ENCODE data around the gene SEZ6L2.
"Not testable (repeated sequence)": the region's sequence is repeated elsewhere in the genome, so short reads cannot be mapped to it uniquely, and the experiment has no call there.

Gene SEZ6L2

GRCh38 chr16:29899516-29900101 lies at the start of gene SEZ6L2:
SEZ6L2 (minus strand) TSS chr16:29899550; CDS start chr16:29899019, 531 bp downstream.
- peak; percentile 54 for DNase-seq (ENCODE audit: low read depth in 2 of 2)

DNA sequence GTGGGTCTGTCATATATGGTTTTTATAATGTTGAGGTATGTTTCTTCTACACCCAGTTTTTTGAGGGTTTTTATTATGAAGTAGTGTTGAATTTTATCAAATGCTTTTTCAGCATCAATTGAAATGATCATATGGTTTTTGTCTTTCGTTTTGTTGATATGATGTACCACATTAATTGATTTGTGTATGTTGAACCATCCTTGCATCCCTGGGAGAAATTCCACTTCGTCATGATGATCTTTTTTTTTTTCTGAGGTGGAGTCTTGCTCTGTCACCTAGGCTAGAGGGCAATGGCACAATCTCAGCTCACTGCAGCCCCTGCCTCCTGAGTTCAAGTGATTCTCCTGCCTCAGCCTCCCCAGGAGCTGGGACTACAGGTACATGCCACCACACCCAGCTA lies 48.5 kb upstream of the SEZ6L2 start:
- no peak for DNase-seq (ENCODE audit: low read depth in 2 of 2)

GRCh38 chr16:29943846-29944799 lies 44.8 kb upstream of the SEZ6L2 start:
- DNase-seq (ENCODE audit: low read depth in 2 of 2) = peak; percentile 96 to 97

DNA sequence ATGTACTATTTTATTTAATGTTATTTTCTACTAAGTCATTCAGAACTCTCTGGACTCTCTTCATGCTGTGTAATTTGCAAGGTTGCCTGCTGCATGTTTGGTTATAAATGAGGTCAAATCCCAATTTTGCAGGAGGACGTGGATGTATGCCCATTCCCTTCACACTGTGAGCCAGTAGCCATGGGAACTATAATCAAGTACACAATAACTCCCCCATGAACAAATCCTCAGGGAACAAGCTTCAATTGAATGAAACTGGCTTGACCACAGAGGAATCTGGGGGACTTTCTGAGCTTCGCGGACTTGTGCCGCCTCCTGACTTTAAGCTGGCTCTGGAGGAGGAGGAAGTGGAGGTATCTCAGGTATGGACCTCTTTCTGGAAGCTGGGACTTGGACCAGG lies 41.3 kb upstream of the SEZ6L2 start:
- DNase-seq (ENCODE audit: low read depth in 2 of 2) = no peak

GRCh38 chr16:29931750-29932149 lies 32.4 kb upstream of the SEZ6L2 start:
- not testable (repeated sequence) for DNase-seq (ENCODE audit: low read depth in 2 of 2)

- DNase-seq (ENCODE audit: low read depth in 2 of 2) = no peak
Measured at GRCh38 chr16:29927070-29927905, 27.9 kb upstream of the SEZ6L2 start.

DNA sequence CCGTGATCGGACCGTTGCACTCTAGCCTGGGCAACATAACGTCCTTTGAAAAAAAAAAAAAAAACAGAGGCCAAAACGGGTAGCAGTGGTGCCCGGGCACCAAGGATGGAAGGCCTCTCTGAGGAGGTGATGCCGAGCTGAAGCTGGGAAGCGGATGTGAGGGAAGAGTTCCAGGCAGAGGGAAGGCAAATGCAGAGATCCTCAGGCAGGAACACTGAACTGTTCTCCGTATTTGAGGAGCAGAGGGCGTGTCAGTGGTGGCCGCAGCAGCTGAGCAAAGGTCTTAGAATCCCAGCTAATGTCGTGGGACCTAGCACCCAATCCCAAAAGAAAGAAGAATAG lies 27.3 kb upstream of the SEZ6L2 start:
- no peak for DNase-seq (ENCODE audit: low read depth in 2 of 2)

GRCh38 chr16:29925781-29926710 lies 26.7 kb upstream of the SEZ6L2 start, which contains the start of gene KCTD13:
KCTD13 (minus strand) TSS chr16:29926226; CDS start chr16:29926033, 193 bp downstream.
- peak; percentile 60 to 69 for DNase-seq (ENCODE audit: low read depth in 2 of 2)

DNA sequence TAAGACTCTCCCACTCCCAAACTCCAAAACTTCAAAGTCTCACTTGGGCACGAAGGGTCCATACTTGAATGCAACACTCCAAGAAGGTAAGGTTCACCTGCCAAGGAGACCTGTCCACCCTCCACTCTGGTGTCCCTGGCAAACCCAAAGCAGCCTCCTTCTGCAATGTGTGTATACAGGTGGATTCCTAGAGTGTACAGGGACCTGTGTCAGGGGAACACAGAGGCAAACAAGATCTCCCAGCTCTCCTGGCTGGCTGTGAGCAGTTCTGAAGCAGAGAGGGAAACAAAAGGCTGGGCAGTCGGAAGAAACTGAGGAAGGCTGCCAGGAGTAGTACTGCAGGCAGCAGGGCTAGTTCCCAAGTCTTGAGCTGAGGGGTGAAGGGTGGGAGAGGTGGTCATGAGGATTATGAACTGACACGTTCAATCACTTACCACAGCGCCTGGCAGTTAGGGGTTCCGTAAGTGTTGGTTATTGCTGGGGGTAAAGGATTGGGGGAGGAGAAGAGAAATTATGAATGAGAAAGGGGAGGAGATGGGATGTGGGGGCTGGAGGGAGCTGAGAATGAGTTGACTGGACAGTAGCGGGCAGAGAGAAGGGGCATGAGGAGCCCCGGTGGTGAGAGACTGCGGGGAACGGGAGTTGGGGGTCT lies 25.9 kb upstream of the SEZ6L2 start:
- no peak for DNase-seq (ENCODE audit: low read depth in 2 of 2)

GRCh38 chr16:29922986-29923501 lies 23.7 kb upstream of the SEZ6L2 start:
- DNase-seq (ENCODE audit: low read depth in 2 of 2) = no peak

GRCh38 chr16:29922326-29922725 lies 23.0 kb upstream of the SEZ6L2 start:
- no peak for DNase-seq (ENCODE audit: low read depth in 2 of 2)

DNA sequence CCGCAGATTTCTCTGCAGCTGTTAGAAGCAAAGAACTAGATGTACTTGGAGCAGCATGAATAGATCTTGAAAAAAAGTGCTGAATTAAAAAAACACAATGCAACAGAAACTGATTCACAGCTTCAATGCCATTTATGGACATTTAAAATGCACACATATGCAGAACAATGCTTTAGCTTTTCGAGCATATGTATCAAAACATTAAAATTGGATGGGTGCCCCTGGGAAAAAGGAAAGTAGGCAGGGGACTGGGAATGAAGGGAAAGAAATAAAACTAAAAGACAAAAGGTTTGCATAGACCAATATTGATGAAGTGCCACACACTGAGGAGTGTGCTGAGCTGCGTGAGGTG lies 21.7 kb upstream of the SEZ6L2 start:
- DNase-seq (ENCODE audit: low read depth in 2 of 2) = no peak

GRCh38 chr16:29920288-29921033 lies 21.1 kb upstream of the SEZ6L2 start:
- no peak for DNase-seq (ENCODE audit: low read depth in 2 of 2)

DNA sequence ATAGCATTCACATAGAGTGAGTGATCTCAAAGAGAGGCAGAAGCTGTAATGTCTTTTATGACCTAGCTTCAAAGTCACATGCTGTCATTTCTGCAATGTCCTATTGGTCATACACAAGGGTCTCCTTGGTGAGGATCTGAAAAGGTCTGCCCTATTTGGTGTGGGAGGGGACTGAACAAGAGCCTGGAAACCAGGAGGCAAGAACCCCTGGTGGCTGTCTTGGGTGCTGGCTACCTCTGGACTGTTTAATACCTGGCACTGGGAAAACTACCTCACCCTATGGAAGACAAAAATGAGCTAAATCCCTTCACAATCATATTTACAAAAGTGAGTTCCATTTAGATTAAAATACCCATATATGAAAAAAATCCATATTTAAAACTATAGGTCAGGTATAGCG lies 17.6 kb upstream of the SEZ6L2 start:
- DNase-seq (ENCODE audit: low read depth in 2 of 2) = no peak

GRCh38 chr16:29915590-29916247 lies 16.4 kb upstream of the SEZ6L2 start:
- DNase-seq (ENCODE audit: low read depth in 2 of 2) = no peak

DNA sequence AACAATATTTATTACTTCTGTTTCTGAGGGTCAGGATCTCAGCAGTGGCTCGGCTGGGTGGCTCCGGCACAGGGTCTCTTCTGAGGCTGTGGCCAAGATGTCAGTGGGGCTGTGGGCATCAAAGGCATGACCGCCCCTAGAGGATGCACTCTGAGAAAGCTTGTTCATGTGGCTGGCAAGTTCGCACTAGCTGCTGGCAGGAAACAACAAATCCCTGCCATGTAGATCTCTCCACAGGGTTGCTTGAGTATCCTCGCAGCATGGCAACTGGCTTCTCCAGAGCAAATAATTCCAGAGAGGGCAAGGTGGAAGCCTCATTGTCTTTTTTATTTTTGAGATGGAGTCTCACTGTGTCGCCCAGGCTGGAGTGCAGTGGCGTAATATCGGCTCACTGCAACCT lies 14.2 kb upstream of the SEZ6L2 start:
- DNase-seq (ENCODE audit: low read depth in 2 of 2) = no peak

DNA sequence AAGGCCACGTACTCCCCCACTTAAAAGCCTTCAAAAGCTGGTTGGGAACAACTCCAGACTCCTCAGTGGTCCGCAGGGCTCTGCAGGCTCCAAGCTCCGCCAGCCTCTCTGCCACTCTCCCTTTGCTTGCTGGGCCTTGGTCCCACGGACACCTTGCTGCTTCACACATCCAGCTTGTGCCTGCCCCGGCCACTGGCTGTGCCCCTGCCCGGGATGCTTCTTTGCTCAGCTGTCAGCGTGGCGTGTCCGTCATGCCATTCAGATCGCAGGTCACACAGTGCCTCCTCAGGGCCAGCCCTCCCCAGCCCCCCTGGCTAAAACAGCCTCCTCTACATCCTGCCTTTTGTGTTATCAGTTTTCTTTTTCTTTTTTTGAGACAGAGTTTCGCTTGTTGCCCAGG lies 12.7 kb upstream of the SEZ6L2 start:
- DNase-seq (ENCODE audit: low read depth in 2 of 2) = no peak

DNA sequence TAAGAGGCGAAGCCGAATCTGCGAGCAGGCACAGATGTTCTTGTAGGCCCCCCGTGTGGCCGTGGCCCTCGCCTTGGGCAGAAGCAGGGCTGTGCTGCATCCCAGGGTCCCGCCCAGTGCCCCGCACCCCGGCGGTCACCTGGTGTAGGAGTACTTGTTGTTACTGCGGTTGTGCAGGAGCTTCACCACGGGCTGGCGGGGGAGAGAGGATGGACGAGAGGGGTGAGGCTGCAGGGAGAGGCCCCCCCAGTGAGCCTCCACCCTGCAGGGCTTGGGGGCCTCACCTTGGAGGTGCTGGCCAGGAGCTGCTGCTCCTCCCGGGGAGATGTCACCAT lies 12.3 kb upstream of the SEZ6L2 start:
- no peak for DNase-seq (ENCODE audit: low read depth in 2 of 2)

Data from fibroblast of skin of left quadriceps (primary cell).